Colon (tissue), 2 donors: ENCODE results near the gene DES.

Experiments
- FAIRE-seq: peaks from 2 replicates; lab custom pipeline; 2012; peaks lifted over from hg19 to GRCh38; lab: Jason Lieb, UNC
- donor health status: control.
- donor health status: control.

The DES gene

GRCh38 chr2:219474285-219475060 is 56.3 kb downstream of the DES start:
- no peak for FAIRE-seq

- FAIRE-seq: no peak
Observed at GRCh38 chr2:219475278-219475677, 57.1 kb downstream of the DES start.

GRCh38 chr2:219475697-219476651 is 57.8 kb downstream of the DES start:
- no peak for FAIRE-seq
